A673 (cell line): Measurements from ENCODE around the gene L3MBTL1. TPM values are rescaled to one million over a fixed set of nuclear protein-coding genes. Genes with fewer than 3 reads are reported as not detected.

Experiments
- BruUV-seq: library from RNA; stranded (reverse); fragments of 400-500 nt; replicated peaks from 2 replicates; lab custom pipeline; 2021; lab: Mats Ljungman, UMichigan
- CTCF ChIA-PET: fragments of 300-600 bp; sonication (Branson Sonifier 250); formaldehyde crosslinking; loops from one replicate; lab custom pipeline; 2022; ENCODE audit warnings: antibody characterized with exemption; lab: Charles Lee
- POLR2A ChIA-PET: fragments of 300-600 bp; sonication (Branson Sonifier 250); formaldehyde crosslinking; loops from one replicate; lab custom pipeline; 2022; ENCODE audit warnings: antibody characterized with exemption; ENCODE audit not compliant: low non-redundant PET; lab: Charles Lee
- DNase-seq: peaks from one replicate; pipeline ENCODE4 v3.0.0-alpha.2; 2015; ENCODE audit warnings: low spot score
- H3K27ac ChIP-seq: fragments of 200-600 bp; sonication (generic); 2 replicates; pipeline ENCODE4 v1.5.1; 2016; ENCODE audit warnings: mixed run types, low read depth, mild to moderate bottlenecking, mixed read lengths, antibody characterized with exemption, low read length; ENCODE audit not compliant: poor library complexity, severe bottlenecking
- H3K27me3 ChIP-seq: fragments of 200-600 bp; sonication (generic); replicated peaks from 2 replicates; pipeline ENCODE4 v1.6.1; 2017; ENCODE audit warnings: mixed run types, low read depth, mild to moderate bottlenecking, mixed read lengths, antibody characterized with exemption, low read length; ENCODE audit not compliant: insufficient read depth, poor library complexity
- H3K36me3 ChIP-seq: fragments of 200-600 bp; sonication (generic); 2 replicates; pipeline ENCODE4 v1.6.1; 2016; ENCODE audit warnings: mixed run types, mild to moderate bottlenecking, mixed read lengths, antibody characterized with exemption, low read length; ENCODE audit not compliant: insufficient read depth, poor library complexity, severe bottlenecking
- H3K4me1 ChIP-seq: fragments of 200-600 bp; sonication (generic); 2 replicates; pipeline ENCODE4 v1.6.1; 2017; ENCODE audit warnings: mixed run types, mild to moderate bottlenecking, mixed read lengths, antibody characterized with exemption, low read length; ENCODE audit not compliant: insufficient read depth, poor library complexity, severe bottlenecking
- H3K4me3 ChIP-seq: fragments of 200-600 bp; sonication (generic); 2 replicates; pipeline ENCODE4 v1.5.1; 2016; ENCODE audit warnings: low read depth, mixed run types, mild to moderate bottlenecking, mixed read lengths, low read length; ENCODE audit not compliant: poor library complexity, severe bottlenecking
- H3K9me3 ChIP-seq: fragments of 200-600 bp; sonication (generic); 2 replicates; pipeline ENCODE4 v1.6.1; 2016; ENCODE audit warnings: mixed run types, low read depth, mild to moderate bottlenecking, mixed read lengths, antibody characterized with exemption, low read length; ENCODE audit not compliant: poor library complexity, severe bottlenecking
- CTCF ChIP-seq: fragments of 300-800, 200-600 bp; sonication (generic); conservative IDR thresholded peaks from 2 replicates; pipeline ENCODE4 v1.5.1; 2017; ENCODE audit warnings: low read depth, mild to moderate bottlenecking, antibody characterized with exemption, low read length, moderate library complexity, mixed read lengths
- EZH2 ChIP-seq: fragments of 200-600 bp; sonication (generic); IDR thresholded peaks from 2 replicates; pipeline ENCODE4 v1.6.1; 2017; ENCODE audit warnings: borderline replicate concordance, low read depth, mild to moderate bottlenecking, mixed read lengths, antibody characterized with exemption, low read length; ENCODE audit not compliant: poor library complexity, severe bottlenecking
- intact Hi-C: fragments of 100-400 bp; cut with micrococcal nuclease; formaldehyde crosslinking; loops from one replicate; pipeline ENCODE4 v1.10.0; 2022; ENCODE audit not compliant: unreplicated experiment
- total RNA-seq: library from RNA; stranded (reverse); gene quantifications from 2 replicates; pipeline ENCODE4 v1.2.3, GENCODE V29; 2021

L3MBTL1 gene
- total RNA-seq, 1 experiment from 2014 or later = 8.1 TPM

GRCh38 chr20:43477619-43478018 lies 29.9 kb upstream of the L3MBTL1 start:
- TF ChIP-seq EZH2 (no peak), CTCF (no peak)
- Histone ChIP-seq H3K27me3 (peaks cover 4% of the 10 kb centered on the region), H3K9me3 (no peaks in the 10 kb centered on the region), H3K4me1 (no peaks in the 10 kb centered on the region), H3K27ac (no peak overlapping the region), H3K4me3 (no peak overlapping the region), H3K36me3 (no peaks in the 10 kb centered on the region)
- intact Hi-C loops = no loop called here
- no peak for DNase-seq
- ChIA-PET CTCF (no interaction called here), POLR2A (interaction anchor here (0.6 kb wide), 1 partner anchor 20 kb away, joined by 16 read pairs; no protein-coding TSS in a partner anchor)
- no TSS peak for BruUV-seq

GRCh38 chr20:43490038-43490437 lies 17.5 kb upstream of the L3MBTL1 start:
- TF ChIP-seq EZH2 (no peak), CTCF (no peak)
- Histone ChIP-seq H3K27me3 (no peaks in the 10 kb centered on the region), H3K36me3 (no peaks in the 10 kb centered on the region), H3K27ac (no peak overlapping the region), H3K4me3 (no peak overlapping the region), H3K9me3 (peaks cover 7% of the 10 kb centered on the region), H3K4me1 (no peaks in the 10 kb centered on the region)
- intact Hi-C loops = no loop called here
- CTCF ChIA-PET = interaction anchor here (0.6 kb wide), 1 partner anchor 700 kb away, joined by 3 read pairs; no protein-coding TSS in a partner anchor
- BruUV-seq = no TSS peak
- POLR2A ChIA-PET = no interaction called here
- DNase-seq = no peak

- Histone ChIP-seq H3K27me3 (no peaks in the 10 kb centered on the region), H3K9me3 (peaks cover 2% of the 10 kb centered on the region), H3K27ac (no peak overlapping the region), H3K36me3 (no peaks in the 10 kb centered on the region), H3K4me3 (no peak overlapping the region), H3K4me1 (no peaks in the 10 kb centered on the region)
- no peak for DNase-seq
- intact Hi-C loops = no loop called here
- BruUV-seq = no TSS peak
- TF ChIP-seq EZH2 = no peak
- TF ChIP-seq CTCF = no peak
- ChIA-PET CTCF (no interaction called here), POLR2A (no interaction called here)
Measured at GRCh38 chr20:43492101-43492500, 15.4 kb upstream of the L3MBTL1 start.
